Endodermal cell (in vitro differentiated cells): ENCODE data around the gene C11orf52. TPM values are rescaled to one million over a fixed set of nuclear protein-coding genes. Genes with fewer than 3 reads are reported as not detected.

Experiments used
- DNase-seq: peaks from one replicate; pipeline ENCODE4 v3.0.0-alpha.2; 2017
- H3K27ac ChIP-seq: 2 replicates; pipeline ENCODE4 v1.5.1; 2013; ENCODE audit warnings: mild to moderate bottlenecking, low read depth, low read length, moderate library complexity
- H3K27me3 ChIP-seq: 2 replicates; pipeline ENCODE4 v1.6.1; 2013; ENCODE audit warnings: mild to moderate bottlenecking, low read length, moderate library complexity; ENCODE audit not compliant: insufficient read depth, control insufficient read depth, poor library complexity, severe bottlenecking
- H3K36me3 ChIP-seq: 2 replicates; pipeline ENCODE4 v1.7.0; 2013; ENCODE audit warnings: mild to moderate bottlenecking, low read length, moderate library complexity; ENCODE audit not compliant: control insufficient read depth, insufficient read depth
- H3K4me1 ChIP-seq: one replicate; pipeline ENCODE4 v1.7.0; 2013; ENCODE audit warnings: low read length; ENCODE audit not compliant: control insufficient read depth, insufficient read depth
- H3K4me3 ChIP-seq: 2 replicates; pipeline ENCODE4 v1.5.1; 2013; ENCODE audit warnings: mild to moderate bottlenecking, low read length, moderate library complexity
- H3K9ac ChIP-seq: 2 replicates; pipeline ENCODE4 v1.6.1; 2013; ENCODE audit warnings: mild to moderate bottlenecking, low read length, moderate library complexity; ENCODE audit not compliant: poor library complexity, severe bottlenecking; ENCODE audit errors: extremely low read depth
- H3K9me3 ChIP-seq: 2 replicates; pipeline ENCODE4 v1.6.1; 2013; ENCODE audit warnings: mild to moderate bottlenecking, low read length, moderate library complexity; ENCODE audit not compliant: control insufficient read depth
- H3K27ac Mint-ChIP-seq: 2 replicates; pipeline ENCODE4 v1.8.0; 2020; ENCODE audit warnings: mixed read lengths
- H3K27me3 Mint-ChIP-seq: 2 replicates; pipeline ENCODE4 v1.8.0; 2021; ENCODE audit warnings: mild to moderate bottlenecking, mixed read lengths; ENCODE audit not compliant: insufficient read depth
- H3K36me3 Mint-ChIP-seq: 2 replicates; pipeline ENCODE4 v1.8.0; 2020; ENCODE audit warnings: low read depth, mixed read lengths
- H3K4me1 Mint-ChIP-seq: 2 replicates; pipeline ENCODE4 v1.8.0; 2020; ENCODE audit warnings: mixed read lengths
- H3K4me3 Mint-ChIP-seq: 2 replicates; pipeline ENCODE4 v1.8.0; 2020; ENCODE audit warnings: mild to moderate bottlenecking, moderate library complexity, mixed read lengths
- H3K9me3 Mint-ChIP-seq: 2 replicates; pipeline ENCODE4 v1.8.0; 2020; ENCODE audit warnings: mild to moderate bottlenecking, mixed read lengths
- WGBS, 2 experiments: methylation state at CpG; one replicate each; pipeline versions ENCODE4 v1.1.5 to v1.1.7; 2013; ENCODE audit warnings: missing lambda C conversion rate in 2 of 2, mixed read lengths in 1 of 2; ENCODE audit not compliant: insufficient coverage in 1 of 2, insufficient read length in 1 of 2; 5-methylcytosine and 5-hydroxymethylcytosine counted together
- total RNA-seq, 2 donors: library from RNA; stranded (reverse); fragmentation: NEBNext Ultra II Directional in 1 of 2; extraction: Animal tissue kit (Norgen Biotek cat#: 25700) in 1 of 2; gene quantifications; 2 replicates in 1 of 2; 3 replicates in 1 of 2; pipeline ENCODE4 v1.2.1, GENCODE V29; 2021
- TF ChIP-seq, protein P1 (sequence below): fragments of 200-600 bp; sonication (generic); conservative IDR thresholded peaks from 2 replicates; pipeline ENCODE4 v1.5.0; 2021; ENCODE audit warnings: antibody characterized with exemption, mild to moderate bottlenecking

The C11orf52 gene
- total RNA-seq, 2 donors from 2014 or later: 2.6 to 3.8 TPM

GRCh38 chr11:111974446-111974845 is 55.7 kb downstream of the C11orf52 start:
- Mint-ChIP-seq H3K27ac (no peak overlapping the region), H3K4me1 (peaks cover 20% of the 10 kb centered on the region), H3K27me3 (peaks cover 15% of the 10 kb centered on the region), H3K36me3 (peaks cover 17% of the 10 kb centered on the region), H3K9me3 (no peaks in the 10 kb centered on the region), H3K4me3 (no peak overlapping the region)
- no peak overlapping the region for H3K9ac ChIP-seq
- no peak overlapping the region for H3K27ac ChIP-seq
- peaks cover 19% of the 10 kb centered on the region for H3K27me3 ChIP-seq
- TF ChIP-seq, protein P1, sequence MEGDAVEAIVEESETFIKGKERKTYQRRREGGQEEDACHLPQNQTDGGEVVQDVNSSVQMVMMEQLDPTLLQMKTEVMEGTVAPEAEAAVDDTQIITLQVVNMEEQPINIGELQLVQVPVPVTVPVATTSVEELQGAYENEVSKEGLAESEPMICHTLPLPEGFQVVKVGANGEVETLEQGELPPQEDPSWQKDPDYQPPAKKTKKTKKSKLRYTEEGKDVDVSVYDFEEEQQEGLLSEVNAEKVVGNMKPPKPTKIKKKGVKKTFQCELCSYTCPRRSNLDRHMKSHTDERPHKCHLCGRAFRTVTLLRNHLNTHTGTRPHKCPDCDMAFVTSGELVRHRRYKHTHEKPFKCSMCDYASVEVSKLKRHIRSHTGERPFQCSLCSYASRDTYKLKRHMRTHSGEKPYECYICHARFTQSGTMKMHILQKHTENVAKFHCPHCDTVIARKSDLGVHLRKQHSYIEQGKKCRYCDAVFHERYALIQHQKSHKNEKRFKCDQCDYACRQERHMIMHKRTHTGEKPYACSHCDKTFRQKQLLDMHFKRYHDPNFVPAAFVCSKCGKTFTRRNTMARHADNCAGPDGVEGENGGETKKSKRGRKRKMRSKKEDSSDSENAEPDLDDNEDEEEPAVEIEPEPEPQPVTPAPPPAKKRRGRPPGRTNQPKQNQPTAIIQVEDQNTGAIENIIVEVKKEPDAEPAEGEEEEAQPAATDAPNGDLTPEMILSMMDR: no peak
- H3K4me1 ChIP-seq: no peaks in the 10 kb centered on the region
- DNase-seq: no peak
- H3K36me3 ChIP-seq: no peaks in the 10 kb centered on the region
- no peaks in the 10 kb centered on the region for H3K9me3 ChIP-seq
- H3K4me3 ChIP-seq: no peak overlapping the region
- 87% methylated on average over 2 of the region's 2 CpGs; no CpG with 5 or more reads in 1 of the 2 experiments for WGBS, 2 experiments

DNA sequence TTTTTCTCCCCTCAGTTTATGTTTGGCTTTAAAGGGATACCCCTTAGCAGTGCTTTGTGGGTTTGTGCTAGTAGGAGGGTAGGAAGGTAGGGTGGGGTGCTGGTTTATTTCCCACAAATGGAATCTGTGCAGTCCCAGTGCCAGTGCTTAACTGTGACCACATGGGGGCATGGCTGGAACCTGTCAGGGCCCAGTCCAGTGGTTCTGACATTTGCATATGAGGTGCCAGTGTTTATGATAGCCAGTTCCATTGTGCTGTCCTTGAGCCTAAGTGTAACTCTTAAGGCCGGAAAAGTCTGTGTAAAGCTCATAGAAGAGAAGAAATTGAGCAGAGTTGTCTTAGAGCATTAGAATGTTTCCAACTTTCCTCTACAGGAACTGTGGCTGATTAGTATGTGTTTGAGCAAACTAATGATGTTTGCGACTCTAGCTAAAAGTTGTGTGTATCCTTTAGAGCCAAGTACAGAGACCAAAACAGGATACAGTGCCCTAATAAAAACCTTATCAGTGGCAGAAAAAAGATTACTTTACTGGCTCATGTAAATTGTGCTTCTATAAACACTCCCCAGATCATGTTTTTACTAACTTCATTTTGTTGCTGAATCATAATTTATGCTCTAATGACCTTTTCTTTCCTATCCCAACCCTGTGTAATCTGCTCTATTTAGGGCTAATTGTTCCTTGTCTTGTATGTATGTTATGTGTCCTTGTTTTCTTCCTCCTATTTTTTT is 56.5 kb downstream of the C11orf52 start:
- Histone ChIP-seq H3K27ac (no peak overlapping the region), H3K36me3 (no peaks in the 10 kb centered on the region), H3K9ac (no peak overlapping the region), H3K4me1 (no peaks in the 10 kb centered on the region), H3K27me3 (peaks cover 19% of the 10 kb centered on the region), H3K4me3 (no peak overlapping the region), H3K9me3 (no peaks in the 10 kb centered on the region)
- Mint-ChIP-seq H3K27me3 (peaks cover 15% of the 10 kb centered on the region), H3K27ac (no peak overlapping the region), H3K9me3 (no peaks in the 10 kb centered on the region), H3K36me3 (peaks cover 9% of the 10 kb centered on the region), H3K4me1 (peaks cover 20% of the 10 kb centered on the region), H3K4me3 (no peak overlapping the region)
- WGBS, 2 experiments: 91 to 100% methylated on average over 1 to 2 of the region's 2 CpGs
- TF ChIP-seq, protein P1: no peak
- no peak for DNase-seq

DNA sequence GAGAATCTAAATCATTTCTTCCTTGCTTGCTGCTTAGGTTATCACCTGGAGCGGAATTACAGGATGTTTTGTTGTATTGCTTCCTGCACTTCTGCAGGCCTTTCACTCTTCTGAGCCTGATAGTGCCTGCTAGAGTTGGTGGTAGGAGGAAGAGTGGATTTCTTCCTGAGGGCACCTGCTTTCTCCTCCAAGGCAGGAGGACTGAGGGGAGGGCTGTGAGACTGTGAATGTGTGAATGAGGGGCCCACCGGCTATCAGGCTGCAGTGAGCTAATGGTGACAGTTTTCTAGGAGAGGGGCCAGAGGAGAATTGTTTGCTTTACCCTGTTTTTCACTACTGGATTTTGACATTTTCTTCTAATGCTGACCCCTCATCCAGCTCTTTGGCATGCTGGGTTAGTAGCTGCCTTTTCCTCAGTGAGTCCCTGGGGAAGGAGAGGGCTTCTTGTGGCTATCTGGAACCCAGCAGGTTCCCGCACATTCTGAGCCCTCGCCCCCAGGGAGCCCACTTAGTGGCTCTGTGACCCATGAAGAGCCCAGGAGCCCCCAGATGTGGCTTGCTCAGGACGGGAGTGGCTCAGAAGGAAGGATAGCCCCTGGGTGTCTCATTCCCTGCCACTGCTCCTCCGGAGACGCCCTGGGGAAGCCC is 57.5 kb downstream of the C11orf52 start:
- H3K9me3 Mint-ChIP-seq: no peaks in the 10 kb centered on the region
- TF ChIP-seq, protein P1: no peak
- no peak for DNase-seq
- Histone ChIP-seq H3K9me3 (no peaks in the 10 kb centered on the region), H3K4me3 (peak overlapping the region; percentile 73), H3K36me3 (no peaks in the 10 kb centered on the region), H3K9ac (no peak overlapping the region), H3K27ac (no peak overlapping the region), H3K4me1 (no peaks in the 10 kb centered on the region), H3K27me3 (peaks cover 19% of the 10 kb centered on the region)
- peak overlapping the region; percentile 62 for H3K4me3 Mint-ChIP-seq
- peak overlapping the region; percentile 13 for H3K27ac Mint-ChIP-seq
- WGBS, 2 experiments: 39 to 80% methylated on average over 1 to 7 of the region's 7 CpGs
- H3K36me3 Mint-ChIP-seq: peaks cover 2% of the 10 kb centered on the region
- H3K27me3 Mint-ChIP-seq: peaks cover 15% of the 10 kb centered on the region
- peaks cover 20% of the 10 kb centered on the region for H3K4me1 Mint-ChIP-seq

Other genes starting within 250 kb of the C11orf52 start
- gene PPP2R1B, start 152.5 kb upstream of the C11orf52 start, total RNA-seq: 10 to 100 TPM; 70.0 to 89.7 TPM
- 10 to 100 TPM; 25.3 to 26.6 TPM for gene ALG9, start 47.3 kb upstream of the C11orf52 start, total RNA-seq
- gene FDXACB1, start 39.7 kb upstream of the C11orf52 start, total RNA-seq: 1 to 10 TPM; 1.7 to 2.7 TPM
- 10 to 100 TPM; 11.6 to 12.7 TPM for gene CFAP68, start 39.4 kb upstream of the C11orf52 start, total RNA-seq
- 1 to 10 TPM in 1 of 2 donors, under 1 TPM in 1; 0.84 to 4.4 TPM for gene CRYAB, start 7.1 kb upstream of the C11orf52 start, total RNA-seq
- under 1 TPM; 0.20 to 0.33 TPM for gene HSPB2, start 6.2 kb upstream of the C11orf52 start, total RNA-seq
- 10 to 100 TPM; 12.0 to 14.5 TPM for gene DIXDC1, start 18.4 kb downstream of the C11orf52 start, total RNA-seq
- gene DLAT, start 106.5 kb downstream of the C11orf52 start, total RNA-seq: 10 to 100 TPM; 46.1 to 53.2 TPM
- 1 to 10 TPM; 1.5 to 1.9 TPM for gene PIH1D2, start 155.1 kb downstream of the C11orf52 start, total RNA-seq
- gene NKAPD1, start 155.4 kb downstream of the C11orf52 start, total RNA-seq: 10 to 100 TPM; 22.9 to 24.7 TPM
- 10 to 100 TPM; 65.1 to 71.3 TPM for gene TIMM8B, start 167.8 kb downstream of the C11orf52 start, total RNA-seq
- gene SDHD, start 168.0 kb downstream of the C11orf52 start, total RNA-seq: 10 to 100 TPM; 57.6 to 64.8 TPM
- gene IL18, start 245.2 kb downstream of the C11orf52 start, total RNA-seq: under 1 TPM in 1 of 2 donors, not detected in 1; 1.00 TPM
- not detected for gene TEX12, start 248.5 kb downstream of the C11orf52 start, total RNA-seq